ENCODE data around the gene SYNDIG1.

The SYNDIG1 gene

GRCh38 chr20:24489631-24490260 is 20.3 kb downstream of the SYNDIG1 start:
- no peak for FAIRE-seq
- DNase-seq (ENCODE audit: extremely low spot score, insufficient read length, low read depth) = no peak

DNA sequence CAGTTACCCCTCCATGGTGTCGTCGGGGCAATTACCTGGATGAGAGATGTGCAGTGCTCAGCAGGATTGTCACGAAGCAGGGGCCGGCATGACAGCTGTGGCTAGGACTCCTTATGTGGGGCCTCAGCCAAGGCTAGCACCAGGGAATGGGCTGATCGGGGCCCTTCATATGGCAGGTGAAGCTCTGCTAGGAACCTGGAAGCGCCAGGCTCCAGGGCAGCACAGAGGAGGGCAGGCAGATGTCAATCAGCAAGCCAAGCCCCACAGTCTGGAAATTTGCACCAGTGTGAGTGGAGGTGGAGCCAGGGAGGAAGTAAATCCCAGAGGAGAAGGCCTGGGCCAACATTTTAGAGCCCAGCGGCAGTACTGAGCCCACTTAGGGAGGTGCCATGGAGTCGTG is 21.2 kb downstream of the SYNDIG1 start:
- FAIRE-seq = no peak
- DNase-seq (ENCODE audit: extremely low spot score, insufficient read length, low read depth) = no peak

GRCh38 chr20:24491041-24491756 is 21.8 kb downstream of the SYNDIG1 start:
- FAIRE-seq (no peak), DNase-seq (ENCODE audit: extremely low spot score, insufficient read length, low read depth) (no peak)

- no peak for DNase-seq (ENCODE audit: extremely low spot score, insufficient read length, low read depth)
- FAIRE-seq = no peak
Measured at GRCh38 chr20:24492031-24492607, 22.7 kb downstream of the SYNDIG1 start.

- DNase-seq (ENCODE audit: extremely low spot score, insufficient read length, low read depth) = no peak
- no peak for FAIRE-seq
Measured at GRCh38 chr20:24492698-24493097, 23.3 kb downstream of the SYNDIG1 start.

DNA sequence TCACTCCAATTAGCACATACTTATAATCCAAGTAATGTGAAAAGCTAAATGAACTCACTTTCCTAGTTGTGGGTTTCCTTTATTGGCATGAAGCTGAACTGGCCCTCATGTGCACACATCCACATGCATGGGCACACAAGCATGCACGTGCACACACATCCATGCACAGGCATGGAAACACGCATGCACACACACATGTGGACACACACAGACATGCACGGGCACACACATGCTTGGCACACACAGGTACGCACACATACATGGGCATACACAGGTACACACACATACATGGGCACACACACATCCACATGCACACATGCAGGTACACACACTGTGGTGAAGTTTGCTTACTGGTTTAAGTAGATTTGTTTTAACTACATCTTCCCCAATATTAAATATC is 23.8 kb downstream of the SYNDIG1 start:
- FAIRE-seq = no peak

DNA sequence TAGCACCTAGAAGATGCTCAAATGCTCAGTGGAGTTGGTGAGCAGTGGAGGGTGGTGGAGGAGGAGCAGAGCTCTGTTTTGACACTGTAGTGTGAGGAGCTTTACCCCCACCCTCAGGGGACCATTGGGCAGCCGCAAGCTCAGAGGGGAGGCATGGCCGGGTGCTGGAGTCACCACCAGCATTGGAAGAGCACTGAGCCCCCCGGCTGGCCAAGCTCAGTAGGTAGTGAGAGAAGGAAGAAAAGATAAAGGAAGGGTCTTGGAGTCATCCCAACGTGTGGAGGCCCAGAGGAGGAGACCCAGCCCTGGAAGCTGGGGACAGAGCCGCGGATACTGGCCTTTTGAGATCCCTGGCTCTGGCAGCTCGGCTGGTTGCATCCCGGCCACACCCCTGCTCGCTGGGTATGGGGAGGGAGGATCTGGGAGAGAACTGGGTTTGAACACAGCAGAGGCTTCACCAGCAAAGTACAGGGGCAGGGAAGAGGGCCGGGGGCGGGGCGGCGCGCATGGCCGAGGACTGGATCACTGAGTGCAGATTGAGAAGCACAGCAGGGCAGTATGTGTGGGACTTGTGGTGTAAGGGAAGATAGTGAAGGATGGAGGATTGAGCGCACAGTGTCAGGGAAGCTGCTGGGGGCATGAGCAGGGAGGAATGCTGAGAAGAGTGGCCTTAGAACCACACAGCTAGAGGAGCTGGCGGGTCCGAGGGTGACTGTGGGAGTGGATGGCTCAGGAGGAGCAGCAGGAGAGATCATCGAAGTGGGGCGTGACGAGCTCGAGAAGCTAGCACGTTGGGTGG is 24.4 kb downstream of the SYNDIG1 start:
- FAIRE-seq = no peak

More for the DNA sequence above, 23.8 kb downstream of the SYNDIG1 start:
- DNase-seq (ENCODE audit: extremely low spot score, insufficient read length, low read depth) = no peak

DNA sequence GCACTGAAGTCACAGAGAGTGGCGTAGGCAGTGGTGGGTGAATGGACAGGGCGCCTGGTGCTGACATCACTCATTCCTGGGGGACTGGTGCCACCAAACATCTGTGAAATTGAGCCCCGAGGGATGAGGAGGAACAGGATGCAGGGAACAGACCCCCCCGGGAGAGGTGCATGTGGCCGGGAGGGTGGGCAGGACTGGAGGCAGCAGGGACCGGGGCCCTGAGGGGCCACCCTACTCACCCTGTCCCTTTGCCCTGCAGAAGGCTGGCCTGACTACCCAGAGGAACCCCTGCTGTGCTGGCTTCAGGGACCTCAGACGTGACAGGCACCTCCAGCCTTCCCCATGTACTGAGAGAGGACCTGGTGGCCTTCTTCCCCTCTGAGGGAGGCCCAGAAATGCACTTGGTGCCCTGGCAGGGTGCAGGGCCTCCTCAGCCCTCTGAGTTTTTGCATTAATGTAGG is 25.1 kb downstream of the SYNDIG1 start:
- no peak for DNase-seq (ENCODE audit: extremely low spot score, insufficient read length, low read depth)
- FAIRE-seq = no peak

More for the DNA sequence above, 24.4 kb downstream of the SYNDIG1 start:
- no peak for DNase-seq (ENCODE audit: extremely low spot score, insufficient read length, low read depth)

- FAIRE-seq (no peak), DNase-seq (ENCODE audit: extremely low spot score, insufficient read length, low read depth) (no peak)
Measured at GRCh38 chr20:24495266-24495665, 25.8 kb downstream of the SYNDIG1 start.

GRCh38 chr20:24497851-24498250 is 28.4 kb downstream of the SYNDIG1 start:
- DNase-seq (ENCODE audit: extremely low spot score, insufficient read length, low read depth) (no peak), FAIRE-seq (no peak)

DNA sequence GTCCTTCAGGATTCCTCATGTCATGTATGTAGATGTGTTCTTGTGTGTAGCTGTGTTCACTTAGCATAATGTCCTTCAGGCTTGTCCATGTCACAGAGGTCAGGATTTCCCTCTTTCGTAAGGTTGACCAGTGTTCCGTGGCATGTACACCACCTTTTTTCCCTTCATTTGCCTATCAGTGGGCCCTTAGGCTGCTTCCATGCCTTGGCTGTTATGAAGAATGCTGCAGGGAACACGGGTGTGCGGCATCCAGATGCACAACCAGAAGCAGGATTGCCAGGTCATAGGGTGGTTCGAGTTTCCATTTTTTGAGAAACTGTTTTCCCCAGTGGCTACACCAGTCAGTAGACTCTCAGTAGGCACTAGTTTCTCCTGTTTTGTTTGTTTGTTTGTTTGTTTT is 29.2 kb downstream of the SYNDIG1 start:
- DNase-seq (ENCODE audit: extremely low spot score, insufficient read length, low read depth) (no peak), FAIRE-seq (no peak)

DNA sequence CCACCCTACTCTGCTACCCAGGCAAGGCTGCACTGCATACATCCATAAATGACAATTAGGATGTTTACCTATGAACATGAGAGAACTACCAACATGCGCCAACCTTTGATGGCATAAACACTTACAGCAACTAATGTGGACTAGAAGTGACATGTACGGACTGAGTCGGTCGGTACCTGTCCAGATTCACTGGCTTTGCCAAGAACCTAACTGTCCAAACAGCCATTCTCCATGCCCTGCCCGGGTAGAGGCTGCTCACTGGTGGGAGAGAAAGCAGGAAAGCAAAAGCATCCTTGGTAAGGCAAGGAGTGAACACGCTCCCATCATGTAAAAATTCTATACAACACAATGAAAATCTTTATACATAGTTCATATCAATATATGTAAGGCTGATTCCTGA is 30.0 kb downstream of the SYNDIG1 start:
- DNase-seq (ENCODE audit: extremely low spot score, insufficient read length, low read depth) = no peak
- FAIRE-seq = no peak

GRCh38 chr20:24501764-24502556 is 32.5 kb downstream of the SYNDIG1 start:
- no peak for FAIRE-seq

GRCh38 chr20:24502661-24503060 is 33.2 kb downstream of the SYNDIG1 start:
- FAIRE-seq = no peak
- DNase-seq (ENCODE audit: extremely low spot score, insufficient read length, low read depth) = no peak

More at GRCh38 chr20:24501764-24502556, 32.5 kb downstream of the SYNDIG1 start:
- DNase-seq (ENCODE audit: extremely low spot score, insufficient read length, low read depth) = no peak

- FAIRE-seq = no peak
Measured at GRCh38 chr20:24503352-24503931, 34.0 kb downstream of the SYNDIG1 start.

GRCh38 chr20:24504331-24505285 is 35.2 kb downstream of the SYNDIG1 start:
- DNase-seq (ENCODE audit: extremely low spot score, insufficient read length, low read depth) = no peak

More at GRCh38 chr20:24503352-24503931, 34.0 kb downstream of the SYNDIG1 start:
- no peak for DNase-seq (ENCODE audit: extremely low spot score, insufficient read length, low read depth)

GRCh38 chr20:24506146-24506545 is 36.7 kb downstream of the SYNDIG1 start:
- FAIRE-seq = no peak
- DNase-seq (ENCODE audit: extremely low spot score, insufficient read length, low read depth) = no peak

More at GRCh38 chr20:24504331-24505285, 35.2 kb downstream of the SYNDIG1 start:
- FAIRE-seq = no peak

DNA sequence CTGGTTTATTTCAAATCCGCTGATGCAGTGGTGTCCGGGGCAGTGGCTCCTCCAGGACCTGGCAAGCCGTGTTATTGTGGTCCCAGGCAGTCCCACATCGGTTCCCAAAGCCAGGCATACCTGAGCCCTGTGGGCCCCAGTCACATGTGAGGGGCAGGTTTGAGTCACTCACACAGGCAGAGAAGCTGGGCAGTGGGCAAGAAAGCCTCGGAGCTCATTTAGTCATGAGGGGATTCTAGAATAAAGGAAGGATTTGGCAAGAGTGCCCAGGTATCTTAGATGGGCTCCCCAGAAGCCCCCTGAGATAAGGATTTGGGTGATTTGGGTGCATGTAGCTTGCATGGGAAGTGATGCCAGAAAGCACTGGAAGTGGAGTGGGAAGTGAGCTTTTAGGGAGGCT is 37.3 kb downstream of the SYNDIG1 start:
- DNase-seq (ENCODE audit: extremely low spot score, insufficient read length, low read depth) (no peak), FAIRE-seq (no peak)

All from GM18507 (cell line).